ENCODE results near the gene POU2F3. TPM values are rescaled to one million over a fixed set of nuclear protein-coding genes. Genes with fewer than 3 reads are reported as not detected.
A peak's percentile ranks its signal among the peaks of the same experiment; 100 is the strongest.

The POU2F3 gene
- total and polyA plus RNA-seq, 2 of the 13 experiments (the other 11 are each of a cell fraction or from before 2014, with no cell fraction given) = not detected

DNA sequence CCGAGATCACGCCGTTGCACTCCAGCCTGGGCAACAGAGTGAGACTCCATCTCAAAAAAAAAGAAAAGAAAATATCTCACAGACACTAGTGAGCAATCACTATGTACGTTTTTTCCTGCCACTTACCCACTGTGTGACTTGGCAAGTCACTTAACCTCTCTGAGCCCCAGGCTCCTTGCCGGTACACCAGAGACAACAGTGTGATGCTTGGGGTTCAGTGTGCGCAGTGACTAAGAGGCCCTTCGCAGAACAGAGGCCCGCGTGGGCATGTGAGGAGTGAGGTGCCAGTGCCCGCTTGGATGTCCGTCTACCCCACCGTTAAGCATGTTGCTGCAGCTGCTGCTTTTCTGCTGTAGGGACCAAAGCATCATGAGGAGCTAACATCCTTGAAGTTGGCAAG is 22.4 kb upstream of the POU2F3 start:
- Histone ChIP-seq H3K4me2 (ENCODE audit: low read depth, low read length) (peak overlapping the region; percentile 28), H3K4me3 (replicated peaks in 1 of 3; ENCODE audit: insufficient read depth in 1 of 3, low read depth in 2 of 3, low read length in 3 of 3) (no peak overlapping the region; a peak in 1 of 6 replicates), H3K9ac (ENCODE audit: insufficient read depth, low read depth, low read length) (peak overlapping the region; percentile 44), H3K27me3 (ENCODE audit: control insufficient read depth in 1 of 2, insufficient read depth in 2 of 2, low read length in 2 of 2) (no peaks in the 10 kb centered on the region), H3K79me2 (ENCODE audit: insufficient read depth, low read length) (peaks cover 28% of the 10 kb centered on the region), H2AFZ (ENCODE audit: low read length) (no peak overlapping the region), H3K36me3 (replicated peaks in 1 of 2; ENCODE audit: control insufficient read depth in 1 of 2, insufficient read depth in 2 of 2, low read length in 2 of 2) (peaks cover 7 to 47% of the 10 kb centered on the region in 2 experiments; a peak in 4 of 5 replicates), H3K27ac (ENCODE audit: extremely low read length, insufficient read depth, low read length) (peak overlapping the region; percentile 47), H3K4me1 (ENCODE audit: insufficient read depth, low read length) (peaks cover 89% of the 10 kb centered on the region), H3K9me3 (ENCODE audit: low read length) (no peaks in the 10 kb centered on the region), H4K20me1 (ENCODE audit: insufficient read depth, low read length) (peaks cover 23% of the 10 kb centered on the region)
- ChIA-PET CTCF (ENCODE audit: low intra/inter-chr PET ratio, low total read pairs) (no interaction called here), POLR2A (interaction anchor here (2.8 kb wide), 1 partner anchor 32 kb away, joined by 11 read pairs; no protein-coding TSS in a partner anchor)
- no peak for ATAC-seq
- 77% methylated on average over 12 of the region's 12 CpGs for WGBS (ENCODE audit: low lambda C conversion rate)
- intact Hi-C loops (cut with micrococcal nuclease; ENCODE audit: unreplicated experiment) (no loop called here), in situ Hi-C loops (cut with HindIII; ENCODE audit: extremely low pct_ligation_motif_present, low pct_unique_long_range_greater_than_20kb) (no loop called here)
- DNase-seq (ENCODE audit: low spot score) = no peak
- FAIRE-seq = no peak
- no TSS peak for BruUV-seq (replicated peaks)
- TF ChIP-seq YEATS2 (CRISPR knock-in tag; IDR thresholded peaks at IDR 0.05; ENCODE audit: borderline replicate concordance) (no peak), ZIK1 (CRISPR knock-in tag; IDR thresholded peaks at IDR 0.05; ENCODE audit: borderline replicate concordance, low read depth) (no peak), ZNF335 (CRISPR knock-in tag; IDR thresholded peaks at IDR 0.05) (no peak), AGO1 (IDR thresholded peaks at IDR 0.05; ENCODE audit: low read depth, low read length, poor library complexity, severe bottlenecking) (peak; percentile 4), CCDC6 (CRISPR knock-in tag; IDR thresholded peaks at IDR 0.05) (no peak), HNRNPH1 (optimal IDR thresholded peaks at IDR 0.05; ENCODE audit: low read depth, low read length) (no peak), ZNF205 (CRISPR knock-in tag; IDR thresholded peaks at IDR 0.05) (no peak), FLYWCH1 (CRISPR knock-in tag; IDR thresholded peaks at IDR 0.05) (no peak), JUN (CRISPR knock-in tag; IDR thresholded peaks at IDR 0.05) (no peak), RXRB (CRISPR knock-in tag; IDR thresholded peaks at IDR 0.05; ENCODE audit: borderline replicate concordance) (no peak), MIER2 (CRISPR knock-in tag; IDR thresholded peaks at IDR 0.05) (no peak)
- TF ChIP-seq, protein P1, sequence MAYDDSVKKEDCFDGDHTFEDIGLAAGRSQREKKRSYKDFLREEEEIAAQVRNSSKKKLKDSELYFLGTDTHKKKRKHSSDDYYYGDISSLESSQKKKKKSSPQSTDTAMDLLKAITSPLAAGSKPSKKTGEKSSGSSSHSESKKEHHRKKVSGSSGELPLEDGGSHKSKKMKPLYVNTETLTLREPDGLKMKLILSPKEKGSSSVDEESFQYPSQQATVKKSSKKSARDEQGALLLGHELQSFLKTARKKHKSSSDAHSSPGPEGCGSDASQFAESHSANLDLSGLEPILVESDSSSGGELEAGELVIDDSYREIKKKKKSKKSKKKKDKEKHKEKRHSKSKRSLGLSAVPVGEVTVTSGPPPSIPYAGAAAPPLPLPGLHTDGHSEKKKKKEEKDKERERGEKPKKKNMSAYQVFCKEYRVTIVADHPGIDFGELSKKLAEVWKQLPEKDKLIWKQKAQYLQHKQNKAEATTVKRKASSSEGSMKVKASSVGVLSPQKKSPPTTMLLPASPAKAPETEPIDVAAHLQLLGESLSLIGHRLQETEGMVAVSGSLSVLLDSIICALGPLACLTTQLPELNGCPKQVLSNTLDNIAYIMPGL (CRISPR knock-in tag; IDR thresholded peaks at IDR 0.05; ENCODE audit: borderline replicate concordance in 1 of 2, low read depth in 1 of 2) = 0 out of 4 replicates have a peak, but pooled peaks of 1 of the 2 experiments have one; percentile 2
- TF ChIP-seq, protein P2, sequence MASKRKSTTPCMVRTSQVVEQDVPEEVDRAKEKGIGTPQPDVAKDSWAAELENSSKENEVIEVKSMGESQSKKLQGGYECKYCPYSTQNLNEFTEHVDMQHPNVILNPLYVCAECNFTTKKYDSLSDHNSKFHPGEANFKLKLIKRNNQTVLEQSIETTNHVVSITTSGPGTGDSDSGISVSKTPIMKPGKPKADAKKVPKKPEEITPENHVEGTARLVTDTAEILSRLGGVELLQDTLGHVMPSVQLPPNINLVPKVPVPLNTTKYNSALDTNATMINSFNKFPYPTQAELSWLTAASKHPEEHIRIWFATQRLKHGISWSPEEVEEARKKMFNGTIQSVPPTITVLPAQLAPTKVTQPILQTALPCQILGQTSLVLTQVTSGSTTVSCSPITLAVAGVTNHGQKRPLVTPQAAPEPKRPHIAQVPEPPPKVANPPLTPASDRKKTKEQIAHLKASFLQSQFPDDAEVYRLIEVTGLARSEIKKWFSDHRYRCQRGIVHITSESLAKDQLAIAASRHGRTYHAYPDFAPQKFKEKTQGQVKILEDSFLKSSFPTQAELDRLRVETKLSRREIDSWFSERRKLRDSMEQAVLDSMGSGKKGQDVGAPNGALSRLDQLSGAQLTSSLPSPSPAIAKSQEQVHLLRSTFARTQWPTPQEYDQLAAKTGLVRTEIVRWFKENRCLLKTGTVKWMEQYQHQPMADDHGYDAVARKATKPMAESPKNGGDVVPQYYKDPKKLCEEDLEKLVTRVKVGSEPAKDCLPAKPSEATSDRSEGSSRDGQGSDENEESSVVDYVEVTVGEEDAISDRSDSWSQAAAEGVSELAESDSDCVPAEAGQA (IDR thresholded peaks at IDR 0.05; ENCODE audit: low read depth) = no peak
- TF ChIP-seq, protein P2 (CRISPR knock-in tag; IDR thresholded peaks at IDR 0.05; ENCODE audit: borderline replicate concordance) = no peak
- TF ChIP-seq, protein P3, sequence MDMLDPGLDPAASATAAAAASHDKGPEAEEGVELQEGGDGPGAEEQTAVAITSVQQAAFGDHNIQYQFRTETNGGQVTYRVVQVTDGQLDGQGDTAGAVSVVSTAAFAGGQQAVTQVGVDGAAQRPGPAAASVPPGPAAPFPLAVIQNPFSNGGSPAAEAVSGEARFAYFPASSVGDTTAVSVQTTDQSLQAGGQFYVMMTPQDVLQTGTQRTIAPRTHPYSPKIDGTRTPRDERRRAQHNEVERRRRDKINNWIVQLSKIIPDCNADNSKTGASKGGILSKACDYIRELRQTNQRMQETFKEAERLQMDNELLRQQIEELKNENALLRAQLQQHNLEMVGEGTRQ (IDR thresholded peaks at IDR 0.05; ENCODE audit: low read depth, low read length) = no peak
- TF ChIP-seq, protein P3 (CRISPR knock-in tag; IDR thresholded peaks at IDR 0.05; ENCODE audit: borderline replicate concordance) = no peak
